Uterus (tissue), 2 donors: ENCODE data around the gene SF3B2.

Experiments
- CTCF ChIP-seq, 4 experiments: fragments of 200-600 bp in 2 of 4; fragments of 450-650 bp in 2 of 4; sonication (generic) in 2 of 4; IDR thresholded peaks; one replicate each; pipeline ENCODE4 v1.5.1; 2016 to 2019; ENCODE audit warnings: antibody characterized with exemption in 4 of 4, mild to moderate bottlenecking in 2 of 4, moderate library complexity in 1 of 4
- POLR2A ChIP-seq, 2 donors: fragments of 450-650 bp; IDR thresholded peaks; one replicate each; pipeline ENCODE4 v1.6.1; 2016; ENCODE audit warnings: antibody characterized with exemption in 2 of 2, mild to moderate bottlenecking in 1 of 2, moderate library complexity in 1 of 2

- TF ChIP-seq POLR2A (IDR thresholded peaks at IDR 0.05) (no peak), CTCF (IDR thresholded peaks at IDR 0.05) (no peak)
Observed at GRCh38 chr11:66052664-66052982, 459 bp downstream of the SF3B2 start.
